ENCODE measurements around the gene JMJD1C.

- TF ChIP-seq CTCF (conservative IDR thresholded peaks at IDR 0.05; ENCODE audit: low read length) (no peak), EZH2phosphoT487 (IDR thresholded peaks at IDR 0.05; ENCODE audit: borderline replicate concordance) (no peak)
Measured at GRCh38 chr10:63273577-63273976, 192.2 kb downstream of the JMJD1C start.

All from Loucy (cell line).